Neural progenitor cell (in vitro differentiated cells): ENCODE data around the gene NOD1.

Experiments
- EZH2 ChIP-seq: fragments of 200-600 bp; sonication (generic); IDR thresholded peaks from 2 replicates; pipeline ENCODE4 v1.6.1; 2017; ENCODE audit warnings: antibody characterized with exemption, mild to moderate bottlenecking, moderate library complexity
- EZH2phosphoT487 ChIP-seq: fragments of 200-600 bp; sonication (generic); IDR thresholded peaks from 2 replicates; pipeline ENCODE4 v1.6.1; 2017; ENCODE audit warnings: antibody characterized with exemption
- TF ChIP-seq, protein P1 (sequence below): fragments of 200-600 bp; sonication (generic); IDR thresholded peaks from 2 replicates; pipeline ENCODE4 v1.5.1; 2017; ENCODE audit warnings: antibody characterized with exemption, mild to moderate bottlenecking

DNA sequence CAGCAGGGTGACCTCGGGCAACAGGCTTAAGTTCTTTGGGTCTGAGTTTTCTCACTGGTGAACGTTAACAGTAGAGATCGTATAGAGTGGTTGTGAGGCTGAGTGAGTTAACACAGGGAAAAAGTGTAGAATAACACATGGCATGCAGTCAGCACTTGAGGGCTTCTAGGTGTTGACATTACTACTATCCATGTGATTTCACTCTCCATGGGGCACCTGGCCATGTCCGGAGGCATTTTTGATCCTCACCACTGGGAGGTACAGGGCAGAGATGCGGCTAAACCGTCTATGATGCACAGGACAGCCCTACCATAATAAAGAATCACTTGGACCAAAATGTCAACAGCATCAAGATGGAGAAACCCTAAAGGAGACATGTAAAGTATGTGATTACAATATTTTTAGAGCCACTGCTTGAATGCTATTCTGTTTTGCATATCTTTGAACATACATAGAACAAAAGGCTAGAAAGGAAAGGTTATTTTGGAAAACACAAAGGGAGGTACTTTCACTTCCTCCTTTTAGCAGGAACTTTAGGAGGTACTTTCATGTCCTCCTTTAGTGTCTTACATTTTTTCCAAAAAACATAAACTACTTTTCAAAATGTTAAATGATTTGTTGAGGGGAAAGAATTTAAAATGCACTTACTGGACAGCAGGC lies 44.3 kb downstream of the NOD1 start:
- TF ChIP-seq, protein P1, sequence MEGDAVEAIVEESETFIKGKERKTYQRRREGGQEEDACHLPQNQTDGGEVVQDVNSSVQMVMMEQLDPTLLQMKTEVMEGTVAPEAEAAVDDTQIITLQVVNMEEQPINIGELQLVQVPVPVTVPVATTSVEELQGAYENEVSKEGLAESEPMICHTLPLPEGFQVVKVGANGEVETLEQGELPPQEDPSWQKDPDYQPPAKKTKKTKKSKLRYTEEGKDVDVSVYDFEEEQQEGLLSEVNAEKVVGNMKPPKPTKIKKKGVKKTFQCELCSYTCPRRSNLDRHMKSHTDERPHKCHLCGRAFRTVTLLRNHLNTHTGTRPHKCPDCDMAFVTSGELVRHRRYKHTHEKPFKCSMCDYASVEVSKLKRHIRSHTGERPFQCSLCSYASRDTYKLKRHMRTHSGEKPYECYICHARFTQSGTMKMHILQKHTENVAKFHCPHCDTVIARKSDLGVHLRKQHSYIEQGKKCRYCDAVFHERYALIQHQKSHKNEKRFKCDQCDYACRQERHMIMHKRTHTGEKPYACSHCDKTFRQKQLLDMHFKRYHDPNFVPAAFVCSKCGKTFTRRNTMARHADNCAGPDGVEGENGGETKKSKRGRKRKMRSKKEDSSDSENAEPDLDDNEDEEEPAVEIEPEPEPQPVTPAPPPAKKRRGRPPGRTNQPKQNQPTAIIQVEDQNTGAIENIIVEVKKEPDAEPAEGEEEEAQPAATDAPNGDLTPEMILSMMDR = no peak
- TF ChIP-seq EZH2 (no peak), EZH2phosphoT487 (no peak)
